Hepatocyte (in vitro differentiated cells): ENCODE measurements around the gene NEDD4L.

Experiments
- EZH2phosphoT487 ChIP-seq: fragments of 200-600 bp; sonication (generic); IDR thresholded peaks from one replicate; pipeline ENCODE4 v1.6.1; 2018; ENCODE audit warnings: antibody characterized with exemption, mild to moderate bottlenecking, low read depth, moderate library complexity; ENCODE audit not compliant: unreplicated experiment, severe bottlenecking
- TF ChIP-seq, protein P1 (sequence below): fragments of 200-600 bp; sonication (generic); IDR thresholded peaks from 2 replicates; pipeline ENCODE4 v1.5.1; 2016; ENCODE audit warnings: antibody characterized with exemption, mild to moderate bottlenecking; ENCODE audit not compliant: poor library complexity

DNA sequence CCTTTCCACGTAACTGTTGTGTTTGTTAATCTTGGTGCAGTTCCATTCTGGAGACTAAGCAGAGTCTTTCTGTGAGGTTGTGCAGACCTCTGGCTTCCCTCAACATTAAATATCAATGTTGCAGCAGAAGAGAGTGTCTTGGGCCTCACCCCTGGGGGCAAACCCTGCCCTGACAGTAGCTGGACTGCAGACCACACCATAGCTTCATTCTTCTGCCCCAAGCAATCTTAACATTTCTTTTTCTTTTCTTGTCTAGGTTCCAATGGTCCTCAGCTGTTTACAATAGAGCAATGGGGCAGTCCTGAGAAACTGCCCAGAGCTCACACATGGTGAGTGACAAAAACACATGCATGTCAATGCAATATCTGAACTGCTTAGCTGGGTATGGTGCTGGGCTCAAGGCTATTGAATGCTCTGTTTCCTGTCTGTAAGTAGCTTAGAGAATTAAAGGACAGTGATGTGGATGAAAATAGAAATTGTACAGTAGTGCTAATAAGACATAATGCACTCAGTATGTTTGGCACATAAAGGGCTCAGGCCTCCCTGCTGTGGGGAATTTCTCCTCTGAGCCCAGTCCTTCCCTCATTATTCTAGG, 347.3 kb downstream of the NEDD4L start:
- TF ChIP-seq, protein P1, sequence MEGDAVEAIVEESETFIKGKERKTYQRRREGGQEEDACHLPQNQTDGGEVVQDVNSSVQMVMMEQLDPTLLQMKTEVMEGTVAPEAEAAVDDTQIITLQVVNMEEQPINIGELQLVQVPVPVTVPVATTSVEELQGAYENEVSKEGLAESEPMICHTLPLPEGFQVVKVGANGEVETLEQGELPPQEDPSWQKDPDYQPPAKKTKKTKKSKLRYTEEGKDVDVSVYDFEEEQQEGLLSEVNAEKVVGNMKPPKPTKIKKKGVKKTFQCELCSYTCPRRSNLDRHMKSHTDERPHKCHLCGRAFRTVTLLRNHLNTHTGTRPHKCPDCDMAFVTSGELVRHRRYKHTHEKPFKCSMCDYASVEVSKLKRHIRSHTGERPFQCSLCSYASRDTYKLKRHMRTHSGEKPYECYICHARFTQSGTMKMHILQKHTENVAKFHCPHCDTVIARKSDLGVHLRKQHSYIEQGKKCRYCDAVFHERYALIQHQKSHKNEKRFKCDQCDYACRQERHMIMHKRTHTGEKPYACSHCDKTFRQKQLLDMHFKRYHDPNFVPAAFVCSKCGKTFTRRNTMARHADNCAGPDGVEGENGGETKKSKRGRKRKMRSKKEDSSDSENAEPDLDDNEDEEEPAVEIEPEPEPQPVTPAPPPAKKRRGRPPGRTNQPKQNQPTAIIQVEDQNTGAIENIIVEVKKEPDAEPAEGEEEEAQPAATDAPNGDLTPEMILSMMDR = no peak
- TF ChIP-seq EZH2phosphoT487 = no peak
